Type B pancreatic cell (in vitro differentiated cells): ENCODE results near the gene GRB10. TPM values are rescaled to one million over a fixed set of nuclear protein-coding genes. Genes with fewer than 3 reads are reported as not detected.

Source experiments
- DNase-seq: peaks from one replicate; pipeline ENCODE4 v3.0.0; 2021; ENCODE audit warnings: mixed read lengths; ENCODE audit not compliant: unreplicated experiment; ENCODE audit errors: extremely low spot score
- H3K27ac Mint-ChIP-seq: 2 replicates; pipeline ENCODE4 v1.8.0; 2021; ENCODE audit warnings: mild to moderate bottlenecking, mixed read lengths
- H3K27me3 Mint-ChIP-seq: 2 replicates; pipeline ENCODE4 v1.8.0; 2021; ENCODE audit warnings: mixed read lengths
- H3K36me3 Mint-ChIP-seq: 2 replicates; pipeline ENCODE4 v1.8.0; 2021; ENCODE audit warnings: mixed read lengths
- H3K4me1 Mint-ChIP-seq: one replicate; pipeline ENCODE4 v1.8.0; 2021; ENCODE audit warnings: mixed read lengths; ENCODE audit not compliant: unreplicated experiment
- H3K4me3 Mint-ChIP-seq: 2 replicates; pipeline ENCODE4 v1.8.0; 2021; ENCODE audit warnings: mild to moderate bottlenecking, mixed read lengths
- H3K9me3 Mint-ChIP-seq: 2 replicates; pipeline ENCODE4 v1.8.0; 2021; ENCODE audit warnings: mixed read lengths
- CTCF ChIP-seq: fragments of 200-600 bp; sonication (generic); conservative IDR thresholded peaks from 2 replicates; pipeline ENCODE4 v1.5.0; 2021; ENCODE audit warnings: antibody characterized with exemption, mild to moderate bottlenecking
- total RNA-seq: library from RNA; stranded (reverse); gene quantifications from 2 replicates; pipeline ENCODE4 v1.2.1, GENCODE V29; 2021; ENCODE audit warnings: low replicate concordance

The GRB10 gene
- total RNA-seq, 1 donor from 2014 or later, result 42.3 TPM

DNA sequence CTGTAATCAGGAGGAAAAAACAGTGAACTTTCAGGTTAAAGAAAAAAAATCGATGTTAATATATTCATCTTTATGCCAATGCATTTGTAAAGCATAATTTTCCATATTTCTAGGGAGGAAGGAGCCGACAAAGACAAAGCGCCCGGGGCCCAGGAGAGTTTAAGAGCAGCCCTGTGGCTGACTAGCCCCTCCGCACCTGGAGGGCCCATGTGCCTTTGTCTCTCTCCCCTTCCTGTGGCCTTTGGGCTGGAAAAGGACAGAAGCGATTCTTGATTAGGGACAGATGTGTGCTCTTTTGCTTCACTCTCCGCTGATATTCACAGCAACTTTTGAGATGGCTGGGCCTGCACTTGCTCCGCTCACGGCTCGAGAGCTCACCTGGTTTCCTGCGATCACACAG lies 240.6 kb downstream of the GRB10 start:
- H3K9me3 Mint-ChIP-seq, result no peaks in the 10 kb centered on the region
- H3K4me3 Mint-ChIP-seq, result peak overlapping the region; percentile 36
- H3K36me3 Mint-ChIP-seq, result no peaks in the 10 kb centered on the region
- H3K27ac Mint-ChIP-seq, result peak overlapping the region; percentile 8
- DNase-seq, result no peak
- no peak for TF ChIP-seq CTCF
- no peaks in the 10 kb centered on the region for H3K27me3 Mint-ChIP-seq
- peaks cover 13% of the 10 kb centered on the region for H3K4me1 Mint-ChIP-seq

GRCh38 chr7:50540785-50541579 lies 241.7 kb downstream of the GRB10 start:
- Mint-ChIP-seq H3K4me3 (no peak overlapping the region), H3K4me1 (peaks cover 13% of the 10 kb centered on the region), H3K36me3 (no peaks in the 10 kb centered on the region), H3K27me3 (no peaks in the 10 kb centered on the region), H3K9me3 (no peaks in the 10 kb centered on the region), H3K27ac (no peak overlapping the region)
- no peak for TF ChIP-seq CTCF
- DNase-seq, result no peak

Other genes with a start within 250 kb of the GRB10 start
- gene DDC, start 217.5 kb downstream of the GRB10 start, total RNA-seq, result 29.9 and 71.9 TPM in 2 replicates